ENCODE results near the gene DSTYK.

DSTYK gene

DNA sequence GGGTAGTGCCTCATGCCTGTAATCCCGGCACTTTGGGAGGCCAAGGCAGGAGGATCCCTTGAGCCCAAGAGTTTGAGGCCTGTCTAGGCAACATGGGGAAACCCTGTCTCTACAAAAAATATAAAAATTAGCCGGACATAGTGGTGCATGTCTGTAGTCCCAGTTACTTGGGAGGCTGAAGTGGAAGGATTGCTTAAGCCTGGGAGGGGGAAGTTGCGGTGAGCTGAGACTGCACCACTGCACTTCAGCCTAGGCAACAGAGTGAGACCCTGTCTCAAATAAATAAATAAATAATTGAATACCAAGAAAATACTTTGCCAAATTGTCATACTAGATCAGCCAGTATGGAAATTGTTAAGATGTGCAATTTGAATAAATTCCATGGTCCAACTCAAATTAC lies 83.9 kb downstream of the DSTYK start:
- H3K27me3 Mint-ChIP-seq = no peaks in the 10 kb centered on the region
- ATAC-seq (replicated peaks) (no peak), DNase-seq (no peak)
- no peaks in the 10 kb centered on the region for H3K36me3 Mint-ChIP-seq
- no peak overlapping the region for H3K27ac Mint-ChIP-seq
- no peak overlapping the region for H3K4me3 Mint-ChIP-seq
- H3K4me1 Mint-ChIP-seq = peaks cover 2 to 9% of the 10 kb centered on the region in 2 donors
- H3K9me3 Mint-ChIP-seq = no peaks in the 10 kb centered on the region

DNA sequence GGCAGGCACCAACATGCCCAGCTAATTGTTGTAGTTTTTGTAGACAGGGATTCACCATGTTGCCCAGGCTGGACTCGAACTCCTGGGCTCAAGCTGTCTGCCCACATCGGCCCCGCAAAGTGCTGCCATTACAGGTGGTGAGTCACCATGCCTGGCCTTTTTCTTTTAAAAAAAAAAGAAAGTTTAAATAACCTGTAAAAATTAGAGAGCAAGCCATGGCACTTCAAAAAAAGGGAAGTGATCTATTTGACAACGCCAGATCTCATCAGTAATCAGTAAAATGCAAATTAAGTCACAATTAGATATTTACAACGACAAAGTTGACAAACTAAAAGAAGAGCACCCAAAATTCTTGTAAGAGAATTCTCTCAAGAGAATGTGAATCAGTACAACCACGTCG lies 86.8 kb downstream of the DSTYK start:
- ATAC-seq (replicated peaks) = peak; percentile 15 to 28

DNA sequence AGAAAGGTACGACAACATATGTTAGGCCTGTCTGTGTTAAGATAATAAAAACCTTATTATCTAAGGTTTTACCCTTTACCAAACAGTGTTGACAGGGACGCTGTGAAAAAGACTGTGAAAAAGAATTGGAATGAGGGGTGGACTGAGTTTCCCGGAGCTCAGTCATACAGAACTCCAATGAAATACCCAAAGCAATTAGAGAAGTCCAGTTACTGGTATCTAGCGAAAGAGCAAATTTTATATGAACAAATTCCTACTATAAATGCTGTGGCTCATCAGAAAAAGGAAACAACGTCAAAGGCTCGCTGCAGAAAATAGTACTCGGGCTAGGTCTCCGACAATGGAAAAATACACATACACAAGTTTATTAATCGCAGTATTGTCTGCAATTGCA lies 89.0 kb downstream of the DSTYK start:
- DNase-seq (no peak), ATAC-seq (replicated peaks) (no peak)
- Mint-ChIP-seq H3K36me3 (peaks cover 8 to 12% of the 10 kb centered on the region in 2 donors), H3K27ac (peak overlapping the region; percentile 100), H3K4me3 (peak overlapping the region; percentile 95 to 99), H3K9me3 (no peaks in the 10 kb centered on the region), H3K27me3 (no peaks in the 10 kb centered on the region), H3K4me1 (peaks cover 24 to 40% of the 10 kb centered on the region in 2 donors)

More for the DNA sequence above, 86.8 kb downstream of the DSTYK start:
- peak; percentile 29 for DNase-seq
- Mint-ChIP-seq H3K27me3 (no peaks in the 10 kb centered on the region), H3K9me3 (no peaks in the 10 kb centered on the region), H3K4me3 (peak overlapping the region in 1 of 2 donors; percentile 30), H3K36me3 (peaks cover 5 to 8% of the 10 kb centered on the region in 2 donors), H3K27ac (peak overlapping the region; percentile 80), H3K4me1 (peaks cover 16 to 24% of the 10 kb centered on the region in 2 donors)

DNA sequence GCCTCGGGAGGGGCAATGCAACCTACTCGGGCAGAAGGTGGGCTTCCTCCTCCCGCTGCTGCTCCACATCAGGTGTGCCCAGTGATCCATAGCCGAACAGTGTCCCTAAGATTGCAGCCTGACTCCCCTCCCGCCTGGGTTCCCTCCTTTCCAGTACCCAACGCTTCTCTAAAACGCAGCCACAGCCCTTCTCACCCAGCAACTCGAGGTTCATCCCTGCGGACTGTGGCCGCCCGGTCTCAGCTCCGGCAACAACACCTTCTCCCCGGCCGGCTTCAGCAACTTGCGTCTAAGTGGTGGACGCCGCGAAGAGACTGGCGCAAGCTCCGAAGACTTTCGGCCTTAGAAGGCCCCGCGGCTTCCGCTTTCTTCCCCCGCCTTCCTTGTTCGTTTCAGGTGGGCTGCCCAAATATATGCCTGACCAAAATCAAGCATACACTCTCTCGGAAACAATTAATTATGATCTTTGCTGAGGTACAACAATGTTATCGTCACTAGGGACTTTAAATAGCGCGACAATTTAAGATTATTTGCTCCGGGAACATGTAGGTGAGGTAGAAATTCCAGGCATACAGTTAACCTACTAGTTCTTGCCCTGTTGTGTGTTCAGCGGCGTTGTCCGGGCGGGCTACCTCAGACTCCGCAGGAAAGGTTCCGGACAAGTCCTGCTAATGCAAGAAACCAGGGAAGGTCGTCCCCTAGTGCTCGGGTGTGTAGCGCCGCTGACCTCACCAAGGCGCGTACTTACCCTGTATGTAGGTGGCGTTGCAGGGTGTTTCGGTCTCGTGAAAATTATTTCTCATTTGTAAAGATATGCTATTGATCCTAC lies 89.6 kb downstream of the DSTYK start, which contains the start of gene RBBP5:
RBBP5 (minus strand) TSS at position 319 of the 829 bp plus-strand sequence; CDS start at position 214, 105 bp downstream.
- DNase-seq (peak; percentile 93), ATAC-seq (replicated peaks) (peak; percentile 96 to 97)
- H3K4me1 Mint-ChIP-seq = peaks cover 24 to 42% of the 10 kb centered on the region in 2 donors
- H3K27ac Mint-ChIP-seq = peak within 1 kb of the TSS; percentile 100
- H3K36me3 Mint-ChIP-seq = peaks cover 8 to 12% of the 10 kb centered on the region in 2 donors
- H3K4me3 Mint-ChIP-seq = peak within 1 kb of the TSS; percentile 95 to 99
- H3K27me3 Mint-ChIP-seq = no peaks in the 10 kb centered on the region
- H3K9me3 Mint-ChIP-seq = no peaks in the 10 kb centered on the region

DNA sequence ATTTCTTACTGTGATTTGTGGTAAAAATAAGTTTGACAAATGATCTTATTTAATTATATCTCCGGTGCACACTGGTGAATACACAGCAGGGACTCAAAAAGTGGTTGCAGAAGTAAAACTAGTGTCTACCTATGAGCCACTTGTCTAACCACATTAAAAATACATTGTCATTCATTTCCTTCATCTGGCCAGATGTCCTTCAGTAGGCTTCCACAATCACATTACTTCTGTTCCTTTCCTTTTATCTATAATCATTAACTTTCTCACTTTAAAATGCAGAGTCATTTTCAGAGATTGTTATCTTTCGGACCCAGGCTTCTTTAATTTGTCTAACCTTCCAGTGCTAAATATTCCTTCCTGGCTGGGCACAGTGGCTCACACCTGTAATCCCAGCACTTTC lies 92.8 kb downstream of the DSTYK start:
- peak overlapping the region; percentile 14 for H3K27ac Mint-ChIP-seq
- DNase-seq (no peak), ATAC-seq (replicated peaks) (no peak)
- H3K36me3 Mint-ChIP-seq = peaks cover 9 to 20% of the 10 kb centered on the region in 2 donors
- peaks cover 24 to 39% of the 10 kb centered on the region in 2 donors for H3K4me1 Mint-ChIP-seq
- no peaks in the 10 kb centered on the region for H3K27me3 Mint-ChIP-seq
- H3K9me3 Mint-ChIP-seq = no peaks in the 10 kb centered on the region
- no peak overlapping the region for H3K4me3 Mint-ChIP-seq

DNA sequence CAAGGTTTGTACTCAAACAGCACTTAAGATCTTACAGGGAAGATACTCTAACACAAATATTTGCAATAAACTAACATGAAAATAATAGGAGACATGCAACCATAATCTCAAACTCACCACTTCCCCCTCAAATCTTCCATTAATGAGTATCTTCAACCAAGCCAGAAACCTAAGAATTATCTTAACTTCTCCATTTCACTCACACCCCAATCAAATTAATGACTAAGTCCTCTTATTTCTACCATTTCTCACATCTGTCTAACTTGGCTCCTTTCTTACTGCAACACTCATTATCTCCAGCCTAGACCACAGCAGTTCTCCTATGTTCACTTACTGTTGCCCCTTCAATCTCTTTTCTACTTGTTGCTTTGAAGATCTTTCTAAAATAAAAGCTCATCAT lies 100.1 kb downstream of the DSTYK start:
- Mint-ChIP-seq H3K9me3 (no peaks in the 10 kb centered on the region), H3K4me1 (peaks cover 11 to 18% of the 10 kb centered on the region in 2 donors), H3K27me3 (no peaks in the 10 kb centered on the region), H3K36me3 (peaks cover 23 to 41% of the 10 kb centered on the region in 2 donors), H3K27ac (no peak overlapping the region), H3K4me3 (no peak overlapping the region)
- DNase-seq = no peak
- ATAC-seq (replicated peaks) = peak; percentile 80 to 81

DNA sequence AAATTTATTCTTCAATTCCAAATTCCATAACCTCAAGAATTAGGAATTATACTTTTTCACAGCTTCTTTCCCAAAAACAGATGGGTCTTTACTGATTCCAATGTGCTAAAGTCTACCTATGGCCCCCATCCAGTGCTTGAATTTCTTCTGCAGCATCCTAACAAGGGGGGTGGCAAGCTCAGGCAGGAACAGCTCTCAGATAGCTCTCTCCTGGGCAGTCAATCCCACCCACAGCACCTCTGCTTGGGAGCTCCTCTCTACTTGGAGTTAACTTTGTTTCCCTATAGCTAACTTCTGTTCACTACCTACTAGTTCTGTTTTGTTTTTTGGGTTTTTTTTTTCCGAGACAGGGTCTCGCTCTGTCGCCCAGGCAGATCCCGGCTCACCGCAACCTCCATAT lies 101.8 kb downstream of the DSTYK start:
- Mint-ChIP-seq H3K27me3 (no peaks in the 10 kb centered on the region), H3K4me3 (no peak overlapping the region)

DNA sequence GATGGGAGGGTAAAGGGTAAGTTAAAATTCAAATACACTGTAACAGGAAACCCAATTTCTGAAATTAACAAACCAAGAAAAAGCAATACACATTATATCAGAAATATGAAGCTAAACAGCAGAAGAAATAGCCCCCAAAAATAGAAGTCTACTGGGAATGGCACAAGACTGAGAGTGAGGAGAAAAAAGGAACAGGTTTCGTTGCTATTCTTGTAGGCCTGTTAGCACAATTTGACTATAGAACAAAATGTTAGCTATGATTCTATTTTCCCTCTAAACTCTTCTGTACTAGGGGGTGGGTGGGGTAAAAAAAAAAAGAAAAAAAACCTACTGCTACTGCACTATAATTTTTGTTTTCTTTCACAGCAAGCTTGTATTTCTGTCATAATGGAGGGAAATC lies 102.2 kb downstream of the DSTYK start:
- no peak overlapping the region for H3K4me3 Mint-ChIP-seq
- DNase-seq = no peak
- no peak for ATAC-seq (replicated peaks)
- H3K9me3 Mint-ChIP-seq = no peaks in the 10 kb centered on the region
- peaks cover 9 to 18% of the 10 kb centered on the region in 2 donors for H3K4me1 Mint-ChIP-seq
- H3K27me3 Mint-ChIP-seq = no peaks in the 10 kb centered on the region
- peaks cover 36 to 51% of the 10 kb centered on the region in 2 donors for H3K36me3 Mint-ChIP-seq
- peak overlapping the region; percentile 43 for H3K27ac Mint-ChIP-seq

More for the DNA sequence above, 101.8 kb downstream of the DSTYK start:
- Mint-ChIP-seq H3K36me3 (peaks cover 33 to 48% of the 10 kb centered on the region in 2 donors), H3K27ac (no peak overlapping the region), H3K4me1 (peaks cover 9 to 18% of the 10 kb centered on the region in 2 donors), H3K9me3 (no peaks in the 10 kb centered on the region)
- ATAC-seq (replicated peaks) (no peak), DNase-seq (no peak)

DNA sequence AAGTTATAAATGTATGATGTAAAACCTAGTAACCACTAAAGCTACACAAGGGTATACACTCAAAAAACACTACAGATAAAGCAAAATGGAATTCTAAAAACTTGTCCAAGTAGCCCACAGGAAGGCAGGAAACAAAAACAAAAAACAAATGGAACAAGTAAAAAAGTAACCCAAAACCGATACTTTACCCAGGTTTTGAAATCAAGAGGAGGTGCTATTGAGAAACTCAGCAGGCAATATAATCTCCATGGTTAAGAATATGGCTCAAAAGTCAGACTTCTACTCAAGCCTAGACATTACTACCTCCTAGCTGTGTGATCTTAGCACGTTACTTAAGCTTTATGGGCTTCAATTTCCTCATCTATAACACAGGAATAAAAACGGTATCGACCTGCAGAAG lies 103.0 kb downstream of the DSTYK start:
- Mint-ChIP-seq H3K4me1 (peaks cover 9 to 18% of the 10 kb centered on the region in 2 donors), H3K27ac (no peak overlapping the region), H3K4me3 (no peak overlapping the region), H3K36me3 (peaks cover 42 to 58% of the 10 kb centered on the region in 2 donors), H3K27me3 (no peaks in the 10 kb centered on the region), H3K9me3 (no peaks in the 10 kb centered on the region)
- ATAC-seq (replicated peaks) (no peak), DNase-seq (no peak)

DNA sequence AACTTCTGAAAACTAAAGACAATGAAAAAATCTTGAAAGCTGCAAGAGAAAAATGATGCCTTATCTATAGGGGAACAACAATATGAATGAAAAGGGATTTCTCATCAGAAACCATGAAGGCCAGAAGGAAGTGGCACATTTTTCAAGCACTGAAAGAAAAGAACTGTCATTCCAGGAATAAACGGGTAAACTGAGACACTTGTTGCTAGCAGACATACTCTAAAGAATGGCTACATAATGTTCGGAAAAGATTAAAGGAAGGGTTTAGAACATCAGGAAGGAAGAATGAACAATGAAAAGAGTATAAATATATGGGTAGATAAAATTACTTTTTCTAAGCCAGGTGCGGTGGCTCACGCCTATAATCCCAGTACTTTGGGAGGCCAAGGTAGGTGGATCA lies 104.2 kb downstream of the DSTYK start:
- no peaks in the 10 kb centered on the region for H3K9me3 Mint-ChIP-seq
- H3K27me3 Mint-ChIP-seq = no peaks in the 10 kb centered on the region
- peaks cover 45 to 61% of the 10 kb centered on the region in 2 donors for H3K36me3 Mint-ChIP-seq
- no peak overlapping the region for H3K27ac Mint-ChIP-seq
- H3K4me3 Mint-ChIP-seq = no peak overlapping the region
- DNase-seq (no peak), ATAC-seq (replicated peaks) (no peak)
- peaks cover 8 to 16% of the 10 kb centered on the region in 2 donors for H3K4me1 Mint-ChIP-seq

DNA sequence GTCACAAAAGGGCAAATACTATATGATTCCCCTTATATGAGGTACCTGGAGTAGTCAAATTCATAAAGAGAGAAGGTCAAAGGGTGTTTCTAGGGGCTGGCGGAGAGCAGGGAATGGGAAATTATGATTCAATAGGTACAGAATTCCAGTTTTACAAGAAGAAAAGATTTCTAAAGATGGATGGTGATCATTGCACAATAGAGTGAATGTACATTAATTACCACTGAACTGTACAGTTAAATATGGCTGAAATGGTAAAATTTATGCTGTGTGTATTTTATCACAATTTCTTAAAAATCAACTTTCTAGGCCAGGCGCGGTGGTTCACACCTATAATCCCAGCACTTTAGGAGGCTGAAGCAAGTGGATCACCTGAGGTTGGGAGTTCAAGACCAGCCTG lies 109.1 kb downstream of the DSTYK start:
- DNase-seq = no peak
- no peaks in the 10 kb centered on the region for H3K27me3 Mint-ChIP-seq
- ATAC-seq (replicated peaks) = no peak
- H3K36me3 Mint-ChIP-seq = peaks cover 46 to 61% of the 10 kb centered on the region in 2 donors
- no peak overlapping the region for H3K27ac Mint-ChIP-seq
- H3K4me1 Mint-ChIP-seq = no peaks in the 10 kb centered on the region
- no peak overlapping the region for H3K4me3 Mint-ChIP-seq
- H3K9me3 Mint-ChIP-seq = no peaks in the 10 kb centered on the region

DNA sequence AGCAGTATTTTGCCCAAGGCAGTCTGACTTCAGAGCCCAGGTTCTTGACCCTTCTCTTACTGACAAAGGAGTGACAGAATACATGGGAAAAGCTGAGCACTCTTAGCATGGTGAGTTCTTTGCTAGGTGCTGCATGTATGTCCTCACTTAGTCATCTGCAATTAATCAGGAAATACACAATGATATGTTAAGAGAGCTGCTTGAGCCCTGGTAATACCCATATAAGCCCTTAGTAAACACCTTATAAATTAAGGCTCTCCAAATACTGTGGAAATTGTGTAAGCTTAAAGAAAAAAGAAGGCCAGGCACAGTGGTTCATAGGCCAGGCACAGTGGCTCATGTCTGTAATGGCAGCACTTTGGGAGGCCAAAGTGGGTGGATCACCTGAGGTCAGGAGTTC lies 113.3 kb downstream of the DSTYK start:
- H3K27ac Mint-ChIP-seq = no peak overlapping the region

DNA sequence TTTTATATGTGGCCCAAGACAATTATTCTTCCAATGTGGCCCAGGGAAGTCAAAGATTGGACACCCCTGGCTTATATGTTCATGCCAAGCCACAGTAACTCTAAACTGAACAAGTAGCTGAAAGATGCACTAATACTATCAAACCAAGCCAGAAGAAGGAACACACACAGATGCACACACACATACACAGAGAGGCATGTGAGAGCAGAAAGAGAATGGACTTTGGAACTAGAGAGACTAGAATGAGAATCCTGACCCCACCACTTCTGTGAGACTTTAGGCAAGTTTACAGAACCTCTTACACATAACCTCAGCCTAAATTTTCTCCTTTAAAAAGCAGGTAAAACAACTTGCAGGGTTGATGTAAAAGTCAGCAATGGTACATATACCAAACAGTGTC lies 116.1 kb downstream of the DSTYK start:
- H3K36me3 Mint-ChIP-seq = peaks cover 35 to 45% of the 10 kb centered on the region in 2 donors
- H3K4me3 Mint-ChIP-seq = no peak overlapping the region

More for the DNA sequence above, 113.3 kb downstream of the DSTYK start:
- no peaks in the 10 kb centered on the region for H3K9me3 Mint-ChIP-seq
- H3K4me1 Mint-ChIP-seq = no peaks in the 10 kb centered on the region
- H3K36me3 Mint-ChIP-seq = peaks cover 35 to 54% of the 10 kb centered on the region in 2 donors
- H3K27me3 Mint-ChIP-seq = no peaks in the 10 kb centered on the region
- ATAC-seq (replicated peaks) (no peak), DNase-seq (no peak)
- H3K4me3 Mint-ChIP-seq = no peak overlapping the region

More for the DNA sequence above, 116.1 kb downstream of the DSTYK start:
- ATAC-seq (replicated peaks) (no peak), DNase-seq (no peak)
- Mint-ChIP-seq H3K4me1 (no peaks in the 10 kb centered on the region), H3K9me3 (no peaks in the 10 kb centered on the region), H3K27ac (no peak overlapping the region), H3K27me3 (no peaks in the 10 kb centered on the region)
